HG03457 (cell line): ENCODE measurements around the gene KIAA0753.

Source experiments
- ATAC-seq: cut with Tn5 transposase; IDR thresholded peaks from one replicate; pipeline ENCODE4 v1.9.1; 2021; ENCODE audit warnings: moderate number of reproducible peaks; ENCODE audit not compliant: unreplicated experiment

KIAA0753 gene

GRCh38 chr17:6640536-6641246 is at the start of gene KIAA0753, which contains the start of gene TXNDC17:
Gene KIAA0753, minus strand, starts transcription at chr17:6640711. Its CDS starts 5,608 bp downstream, at chr17:6635103.
Gene TXNDC17, plus strand, starts transcription at chr17:6641060. Its CDS starts 23 bp downstream, at chr17:6641083.
- peak; percentile 57 for ATAC-seq

- no peak for ATAC-seq
These were observed 48.4 kb upstream of the KIAA0753 start for GRCh38 chr17:6688944-6689343.

GRCh38 chr17:6686026-6686425 is 45.5 kb upstream of the KIAA0753 start:
- ATAC-seq = no peak

- no peak for ATAC-seq
These were observed 44.6 kb upstream of the KIAA0753 start for GRCh38 chr17:6684881-6685767.

- no peak for ATAC-seq
These were observed 43.9 kb upstream of the KIAA0753 start for GRCh38 chr17:6684460-6684783.

- ATAC-seq = no peak
These were observed 43.4 kb upstream of the KIAA0753 start for GRCh38 chr17:6683730-6684459.

GRCh38 chr17:6683081-6683684 is 42.7 kb upstream of the KIAA0753 start:
- ATAC-seq = no peak

- no peak for ATAC-seq
These were observed 41.8 kb upstream of the KIAA0753 start for GRCh38 chr17:6682339-6682738.

- no peak for ATAC-seq
These were observed 41.2 kb upstream of the KIAA0753 start for GRCh38 chr17:6681671-6682070.

GRCh38 chr17:6681176-6681575 is 40.7 kb upstream of the KIAA0753 start:
- ATAC-seq = no peak

GRCh38 chr17:6679241-6679640 is 38.7 kb upstream of the KIAA0753 start:
- ATAC-seq = no peak

- ATAC-seq = no peak
These were observed 37.4 kb upstream of the KIAA0753 start for GRCh38 chr17:6677946-6678345.

- ATAC-seq = no peak
These were observed 36.8 kb upstream of the KIAA0753 start for GRCh38 chr17:6677158-6677831.

GRCh38 chr17:6676802-6677157 is 36.3 kb upstream of the KIAA0753 start:
- no peak for ATAC-seq

GRCh38 chr17:6675201-6675825 is 34.8 kb upstream of the KIAA0753 start:
- ATAC-seq = no peak

GRCh38 chr17:6674586-6674985 is 34.1 kb upstream of the KIAA0753 start:
- ATAC-seq = no peak

- ATAC-seq = no peak
These were observed 30.9 kb upstream of the KIAA0753 start for GRCh38 chr17:6671431-6671830.

GRCh38 chr17:6670999-6671398 is 30.5 kb upstream of the KIAA0753 start:
- no peak for ATAC-seq

- no peak for ATAC-seq
These were observed 30.1 kb upstream of the KIAA0753 start for GRCh38 chr17:6670571-6670970.
